ENCODE results near the gene KCTD11. TPM values are rescaled to one million over a fixed set of nuclear protein-coding genes. Genes with fewer than 3 reads are reported as not detected.

Gene KCTD11
- total RNA-seq, 2 donors from 2014 or later, result 13.3 to 20.2 TPM

GRCh38 chr17:7317161-7317803, 34.7 kb upstream of the KCTD11 start:
- ATAC-seq (ENCODE audit: insufficient number of reproducible peaks, low FRiP score, low read depth) (no peak), DNase-seq (ENCODE audit: low spot score) (no peak)
- no peak for TF ChIP-seq CTCF (IDR thresholded peaks at IDR 0.05)
- peaks cover 63% of the 10 kb centered on the region for H3K36me3 ChIP-seq
- peaks cover 20 to 30% of the 10 kb centered on the region in 2 donors for H3K4me1 ChIP-seq (ENCODE audit: control insufficient read depth in 1 of 2, low read depth in 2 of 2)
- no peaks in the 10 kb centered on the region for H3K27me3 ChIP-seq (replicated peaks; ENCODE audit: insufficient read depth)
- no peaks in the 10 kb centered on the region for H3K9me3 ChIP-seq
- H3K4me3 ChIP-seq, result no peak overlapping the region
- H3K27ac ChIP-seq, result no peak overlapping the region

GRCh38 chr17:7318121-7318860, 33.7 kb upstream of the KCTD11 start:
- Histone ChIP-seq H3K27me3 (replicated peaks; ENCODE audit: insufficient read depth) (no peaks in the 10 kb centered on the region), H3K4me3 (no peak overlapping the region), H3K9me3 (no peaks in the 10 kb centered on the region), H3K36me3 (peaks cover 63% of the 10 kb centered on the region), H3K27ac (no peak overlapping the region), H3K4me1 (ENCODE audit: control insufficient read depth in 1 of 2, low read depth in 2 of 2) (peaks cover 20 to 21% of the 10 kb centered on the region in 2 donors)
- DNase-seq (ENCODE audit: low spot score), result no peak
- no peak for TF ChIP-seq CTCF (IDR thresholded peaks at IDR 0.05)
- ATAC-seq (ENCODE audit: insufficient number of reproducible peaks, low FRiP score, low read depth), result no peak

- no peak for TF ChIP-seq CTCF (IDR thresholded peaks at IDR 0.05)
- no peaks in the 10 kb centered on the region for H3K4me1 ChIP-seq (ENCODE audit: control insufficient read depth in 1 of 2, low read depth in 2 of 2)
- H3K36me3 ChIP-seq, result peaks cover 71% of the 10 kb centered on the region
- H3K27me3 ChIP-seq (replicated peaks; ENCODE audit: insufficient read depth), result no peaks in the 10 kb centered on the region
- no peaks in the 10 kb centered on the region for H3K9me3 ChIP-seq
- ATAC-seq (ENCODE audit: insufficient number of reproducible peaks, low FRiP score, low read depth), result no peak
- DNase-seq (ENCODE audit: low spot score), result no peak
- H3K27ac ChIP-seq, result no peak overlapping the region
- no peak overlapping the region for H3K4me3 ChIP-seq
These were observed 30.5 kb upstream of the KCTD11 start for GRCh38 chr17:7321466-7321865.

- Histone ChIP-seq H3K9me3 (no peaks in the 10 kb centered on the region), H3K4me1 (ENCODE audit: control insufficient read depth in 1 of 2, low read depth in 2 of 2) (peaks cover 0 to under 1% of the 10 kb centered on the region in 2 donors), H3K27ac (no peak overlapping the region), H3K27me3 (replicated peaks; ENCODE audit: insufficient read depth) (no peaks in the 10 kb centered on the region), H3K4me3 (no peak overlapping the region), H3K36me3 (peaks cover 64% of the 10 kb centered on the region)
- TF ChIP-seq CTCF (IDR thresholded peaks at IDR 0.05), result no peak
- ATAC-seq (ENCODE audit: insufficient number of reproducible peaks, low FRiP score, low read depth) (no peak), DNase-seq (ENCODE audit: low spot score) (no peak)
These were observed 29.3 kb upstream of the KCTD11 start for GRCh38 chr17:7322520-7323194.

Measured in thoracic aorta (tissue), 2 donors.